A673 (cell line): ENCODE data around the gene GLI3. TPM values are rescaled to one million over a fixed set of nuclear protein-coding genes. Genes with fewer than 3 reads are reported as not detected.

Experiments used
- BruUV-seq: library from RNA; stranded (reverse); fragments of 400-500 nt; replicated peaks from 2 replicates; lab custom pipeline; 2021; lab: Mats Ljungman, UMichigan
- CTCF ChIA-PET: fragments of 300-600 bp; sonication (Branson Sonifier 250); formaldehyde crosslinking; loops from one replicate; lab custom pipeline; 2022; ENCODE audit warnings: antibody characterized with exemption; lab: Charles Lee
- POLR2A ChIA-PET: fragments of 300-600 bp; sonication (Branson Sonifier 250); formaldehyde crosslinking; loops from one replicate; lab custom pipeline; 2022; ENCODE audit warnings: antibody characterized with exemption; ENCODE audit not compliant: low non-redundant PET; lab: Charles Lee
- DNase-seq: peaks from one replicate; pipeline ENCODE4 v3.0.0-alpha.2; 2015; ENCODE audit warnings: low spot score
- H3K27ac ChIP-seq: fragments of 200-600 bp; sonication (generic); 2 replicates; pipeline ENCODE4 v1.5.1; 2016; ENCODE audit warnings: mixed run types, low read depth, mild to moderate bottlenecking, mixed read lengths, antibody characterized with exemption, low read length; ENCODE audit not compliant: poor library complexity, severe bottlenecking
- H3K27me3 ChIP-seq: fragments of 200-600 bp; sonication (generic); replicated peaks from 2 replicates; pipeline ENCODE4 v1.6.1; 2017; ENCODE audit warnings: mixed run types, low read depth, mild to moderate bottlenecking, mixed read lengths, antibody characterized with exemption, low read length; ENCODE audit not compliant: insufficient read depth, poor library complexity
- H3K36me3 ChIP-seq: fragments of 200-600 bp; sonication (generic); 2 replicates; pipeline ENCODE4 v1.6.1; 2016; ENCODE audit warnings: mixed run types, mild to moderate bottlenecking, mixed read lengths, antibody characterized with exemption, low read length; ENCODE audit not compliant: insufficient read depth, poor library complexity, severe bottlenecking
- H3K4me1 ChIP-seq: fragments of 200-600 bp; sonication (generic); 2 replicates; pipeline ENCODE4 v1.6.1; 2017; ENCODE audit warnings: mixed run types, mild to moderate bottlenecking, mixed read lengths, antibody characterized with exemption, low read length; ENCODE audit not compliant: insufficient read depth, poor library complexity, severe bottlenecking
- H3K4me3 ChIP-seq: fragments of 200-600 bp; sonication (generic); 2 replicates; pipeline ENCODE4 v1.5.1; 2016; ENCODE audit warnings: low read depth, mixed run types, mild to moderate bottlenecking, mixed read lengths, low read length; ENCODE audit not compliant: poor library complexity, severe bottlenecking
- H3K9me3 ChIP-seq: fragments of 200-600 bp; sonication (generic); 2 replicates; pipeline ENCODE4 v1.6.1; 2016; ENCODE audit warnings: mixed run types, low read depth, mild to moderate bottlenecking, mixed read lengths, antibody characterized with exemption, low read length; ENCODE audit not compliant: poor library complexity, severe bottlenecking
- CTCF ChIP-seq: fragments of 300-800, 200-600 bp; sonication (generic); conservative IDR thresholded peaks from 2 replicates; pipeline ENCODE4 v1.5.1; 2017; ENCODE audit warnings: low read depth, mild to moderate bottlenecking, antibody characterized with exemption, low read length, moderate library complexity, mixed read lengths
- EZH2 ChIP-seq: fragments of 200-600 bp; sonication (generic); IDR thresholded peaks from 2 replicates; pipeline ENCODE4 v1.6.1; 2017; ENCODE audit warnings: borderline replicate concordance, low read depth, mild to moderate bottlenecking, mixed read lengths, antibody characterized with exemption, low read length; ENCODE audit not compliant: poor library complexity, severe bottlenecking
- intact Hi-C: fragments of 100-400 bp; cut with micrococcal nuclease; formaldehyde crosslinking; loops from one replicate; pipeline ENCODE4 v1.10.0; 2022; ENCODE audit not compliant: unreplicated experiment
- total RNA-seq: library from RNA; stranded (reverse); gene quantifications from 2 replicates; pipeline ENCODE4 v1.2.3, GENCODE V29; 2021

The GLI3 gene
- total RNA-seq, 1 experiment from 2014 or later, result 52.6 TPM

DNA sequence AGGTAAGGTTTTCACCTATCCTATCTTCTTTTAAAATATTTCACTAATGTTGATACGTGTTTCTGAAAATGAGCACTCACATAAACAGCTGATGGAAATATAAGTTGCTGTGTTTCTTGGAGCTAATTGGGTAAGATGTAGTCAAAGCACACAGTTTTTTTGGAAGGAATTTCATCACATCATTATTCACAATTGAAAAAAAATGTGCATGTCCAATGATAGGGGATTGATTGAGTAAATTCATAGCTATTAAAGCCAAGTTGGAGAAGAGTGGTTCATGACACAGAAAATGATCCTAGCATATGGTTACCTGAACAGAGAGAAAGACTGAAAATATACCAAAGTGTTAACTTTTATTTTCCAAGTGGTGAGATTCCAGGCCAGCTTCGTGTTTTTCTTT lies 29.6 kb downstream of the GLI3 start:
- no peak overlapping the region for H3K4me3 ChIP-seq
- DNase-seq, result no peak
- no peak for TF ChIP-seq EZH2
- TF ChIP-seq CTCF, result no peak
- intact Hi-C loops, result no loop called here
- CTCF ChIA-PET, result no interaction called here
- H3K27me3 ChIP-seq, result no peaks in the 10 kb centered on the region
- H3K36me3 ChIP-seq, result no peaks in the 10 kb centered on the region
- BruUV-seq, result no TSS peak
- POLR2A ChIA-PET, result no interaction called here
- H3K4me1 ChIP-seq, result peaks cover 11% of the 10 kb centered on the region
- no peaks in the 10 kb centered on the region for H3K9me3 ChIP-seq
- H3K27ac ChIP-seq, result no peak overlapping the region

GRCh38 chr7:42203336-42203735 lies 33.7 kb downstream of the GLI3 start:
- Histone ChIP-seq H3K4me1 (peaks cover 11% of the 10 kb centered on the region), H3K4me3 (no peak overlapping the region), H3K36me3 (no peaks in the 10 kb centered on the region), H3K27ac (no peak overlapping the region), H3K27me3 (no peaks in the 10 kb centered on the region), H3K9me3 (no peaks in the 10 kb centered on the region)
- POLR2A ChIA-PET, result no interaction called here
- TF ChIP-seq CTCF (no peak), EZH2 (no peak)
- CTCF ChIA-PET, result no interaction called here
- BruUV-seq, result no TSS peak
- intact Hi-C loops, result no loop called here
- DNase-seq, result no peak

- Histone ChIP-seq H3K4me1 (peaks cover 11% of the 10 kb centered on the region), H3K9me3 (no peaks in the 10 kb centered on the region), H3K27me3 (no peaks in the 10 kb centered on the region), H3K4me3 (no peak overlapping the region), H3K27ac (no peak overlapping the region), H3K36me3 (no peaks in the 10 kb centered on the region)
- no peak for DNase-seq
- CTCF ChIA-PET, result no interaction called here
- intact Hi-C loops, result no loop called here
- POLR2A ChIA-PET, result no interaction called here
- TF ChIP-seq CTCF (no peak), EZH2 (no peak)
- BruUV-seq, result no TSS peak
Observed at GRCh38 chr7:42202601-42203000, 34.4 kb downstream of the GLI3 start.
